Measurements from ENCODE around the gene RUNX2.

RUNX2 gene

GRCh38 chr6:45320349-45320748, 7.8 kb upstream of the RUNX2 start:
- Mint-ChIP-seq H3K9me3 (peaks cover 9% of the 10 kb centered on the region), H3K36me3 (ENCODE audit: low read depth) (peaks cover 10% of the 10 kb centered on the region), H3K27ac (no peak overlapping the region), H3K4me3 (no peak overlapping the region), H3K27me3 (no peaks in the 10 kb centered on the region), H3K4me1 (peaks cover 26% of the 10 kb centered on the region)
- ATAC-seq = no peak
- DNase-seq = no peak

- DNase-seq (no peak), ATAC-seq (no peak)
- Mint-ChIP-seq H3K4me1 (peaks cover 46% of the 10 kb centered on the region), H3K27ac (peak overlapping the region; percentile 5), H3K4me3 (peak overlapping the region; percentile 56), H3K9me3 (no peaks in the 10 kb centered on the region), H3K27me3 (no peaks in the 10 kb centered on the region), H3K36me3 (ENCODE audit: low read depth) (no peaks in the 10 kb centered on the region)
Measured at GRCh38 chr6:45323656-45324224, 4.4 kb upstream of the RUNX2 start.

DNA sequence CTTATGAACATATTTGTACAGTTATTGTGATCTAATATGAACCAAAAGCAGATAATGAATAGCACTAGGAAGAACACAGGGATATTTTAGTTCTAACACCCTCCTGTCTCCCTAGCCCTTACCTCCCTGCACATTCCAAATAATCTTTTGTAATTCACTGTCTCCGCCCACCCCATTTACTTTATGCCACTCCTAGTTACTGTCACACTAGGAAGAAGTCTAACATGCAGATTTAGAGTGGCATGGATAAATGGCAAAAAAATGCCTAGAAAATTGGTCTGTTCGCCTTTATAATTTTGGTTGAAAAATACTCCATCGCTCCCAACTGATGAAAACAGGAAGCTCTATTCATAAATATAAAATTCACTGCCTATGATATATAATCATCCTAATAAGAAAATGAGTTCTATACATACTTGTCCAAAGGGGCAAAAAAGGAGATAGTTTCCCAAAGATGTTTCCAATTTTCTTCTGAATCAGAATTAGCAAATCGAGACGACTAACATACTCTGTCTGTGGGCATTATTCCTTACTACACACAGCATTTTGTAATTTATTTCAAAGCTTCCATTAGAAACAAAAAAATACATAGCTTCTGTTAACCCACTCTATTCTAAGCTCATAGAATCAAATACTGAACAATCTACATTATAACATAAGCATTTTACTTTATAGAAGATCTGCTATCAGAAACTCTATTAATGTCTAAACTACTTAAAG, 1.3 kb upstream of the RUNX2 start:
- peaks cover 68% of the 10 kb centered on the region for H3K4me1 Mint-ChIP-seq
- DNase-seq (no peak), ATAC-seq (no peak)
- no peaks in the 10 kb centered on the region for H3K36me3 Mint-ChIP-seq (ENCODE audit: low read depth)
- H3K4me3 Mint-ChIP-seq = no peak overlapping the region
- H3K9me3 Mint-ChIP-seq = no peaks in the 10 kb centered on the region
- H3K27me3 Mint-ChIP-seq = no peaks in the 10 kb centered on the region
- H3K27ac Mint-ChIP-seq = peak overlapping the region; percentile 75

DNA sequence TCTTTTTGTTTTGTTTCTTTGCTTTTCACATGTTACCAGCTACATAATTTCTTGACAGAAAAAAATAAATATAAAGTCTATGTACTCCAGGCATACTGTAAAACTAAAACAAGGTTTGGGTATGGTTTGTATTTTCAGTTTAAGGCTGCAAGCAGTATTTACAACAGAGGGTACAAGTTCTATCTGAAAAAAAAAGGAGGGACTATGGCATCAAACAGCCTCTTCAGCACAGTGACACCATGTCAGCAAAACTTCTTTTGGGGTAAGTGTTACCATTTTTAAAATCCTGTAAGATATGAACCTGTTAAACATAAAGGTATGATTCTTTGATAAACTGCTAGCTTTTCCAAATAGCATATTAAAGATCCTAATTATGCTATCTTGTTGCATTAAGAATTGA, 393 bp downstream of the RUNX2 start:
- no peaks in the 10 kb centered on the region for H3K36me3 Mint-ChIP-seq (ENCODE audit: low read depth)
- H3K9me3 Mint-ChIP-seq = no peaks in the 10 kb centered on the region
- H3K4me3 Mint-ChIP-seq = peak overlapping the region; percentile 75
- peaks cover 58% of the 10 kb centered on the region for H3K4me1 Mint-ChIP-seq
- ATAC-seq = no peak
- H3K27me3 Mint-ChIP-seq = no peaks in the 10 kb centered on the region
- H3K27ac Mint-ChIP-seq = peak overlapping the region; percentile 75
- no peak for DNase-seq

DNA sequence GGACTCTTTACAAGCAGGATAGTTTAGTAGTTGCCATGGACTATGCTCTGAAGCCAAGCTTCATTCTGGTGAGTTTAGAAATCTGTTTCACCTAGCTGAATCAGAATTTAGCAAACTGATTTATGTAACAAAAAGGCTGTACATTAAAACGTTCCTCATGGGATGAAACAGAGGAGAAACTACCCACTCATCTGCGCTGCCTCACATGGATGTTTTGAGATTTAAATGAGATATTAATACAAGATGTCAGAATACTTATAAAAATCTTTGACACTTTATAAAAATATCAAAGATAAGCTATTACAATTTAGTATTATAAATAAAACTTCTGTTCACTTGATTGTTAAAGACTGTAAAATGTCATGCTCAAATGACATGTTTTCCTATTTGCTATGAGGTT, 16.8 kb downstream of the RUNX2 start:
- no peaks in the 10 kb centered on the region for H3K27me3 Mint-ChIP-seq
- no peak overlapping the region for H3K4me3 Mint-ChIP-seq
- H3K27ac Mint-ChIP-seq = no peak overlapping the region
- DNase-seq (no peak), ATAC-seq (no peak)
- no peaks in the 10 kb centered on the region for H3K9me3 Mint-ChIP-seq
- H3K4me1 Mint-ChIP-seq = peaks cover 2% of the 10 kb centered on the region
- H3K36me3 Mint-ChIP-seq (ENCODE audit: low read depth) = peaks cover 13% of the 10 kb centered on the region

- Mint-ChIP-seq H3K4me1 (peaks cover 21% of the 10 kb centered on the region), H3K27me3 (no peaks in the 10 kb centered on the region), H3K9me3 (no peaks in the 10 kb centered on the region), H3K27ac (no peak overlapping the region), H3K4me3 (no peak overlapping the region), H3K36me3 (ENCODE audit: low read depth) (peaks cover 13% of the 10 kb centered on the region)
- ATAC-seq (no peak), DNase-seq (no peak)
Measured at GRCh38 chr6:45350186-45350710, 22.1 kb downstream of the RUNX2 start.

- DNase-seq = no peak
- no peaks in the 10 kb centered on the region for H3K9me3 Mint-ChIP-seq
- H3K27me3 Mint-ChIP-seq = no peaks in the 10 kb centered on the region
- H3K36me3 Mint-ChIP-seq (ENCODE audit: low read depth) = peaks cover 11% of the 10 kb centered on the region
- ATAC-seq = no peak
- peaks cover 21% of the 10 kb centered on the region for H3K4me1 Mint-ChIP-seq
- no peak overlapping the region for H3K27ac Mint-ChIP-seq
- H3K4me3 Mint-ChIP-seq = no peak overlapping the region
Measured at GRCh38 chr6:45351076-45351475, 22.9 kb downstream of the RUNX2 start.

DNA sequence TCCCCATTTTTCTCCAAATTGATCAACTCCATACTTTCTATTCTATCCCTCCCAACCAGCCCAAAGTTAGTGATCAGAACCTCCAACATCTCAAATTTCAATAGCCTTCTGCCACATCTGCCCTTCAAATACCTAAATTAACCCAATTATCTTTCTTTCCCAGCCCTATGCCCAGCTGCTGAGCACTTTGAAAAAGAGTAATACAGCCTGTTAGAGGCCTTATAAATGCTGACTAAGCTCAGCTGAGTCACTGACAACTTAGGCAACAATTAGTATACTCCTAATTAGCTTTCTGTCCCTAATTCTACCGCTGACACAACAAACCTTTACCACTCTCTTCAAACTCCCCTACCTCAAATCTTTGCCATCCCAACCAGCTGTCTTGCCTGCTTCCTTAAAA, 23.5 kb downstream of the RUNX2 start:
- H3K4me1 Mint-ChIP-seq = peaks cover 21% of the 10 kb centered on the region
- no peak overlapping the region for H3K27ac Mint-ChIP-seq

GRCh38 chr6:45353654-45354053, 25.5 kb downstream of the RUNX2 start:
- no peak for ATAC-seq
- Mint-ChIP-seq H3K4me3 (no peak overlapping the region), H3K36me3 (ENCODE audit: low read depth) (peaks cover 16% of the 10 kb centered on the region), H3K9me3 (no peaks in the 10 kb centered on the region), H3K27ac (no peak overlapping the region), H3K4me1 (peaks cover 21% of the 10 kb centered on the region), H3K27me3 (no peaks in the 10 kb centered on the region)
- no peak for DNase-seq

More for the DNA sequence above, 23.5 kb downstream of the RUNX2 start:
- ATAC-seq (no peak), DNase-seq (no peak)
- no peaks in the 10 kb centered on the region for H3K27me3 Mint-ChIP-seq
- peaks cover 13% of the 10 kb centered on the region for H3K36me3 Mint-ChIP-seq (ENCODE audit: low read depth)
- H3K4me3 Mint-ChIP-seq = no peak overlapping the region
- no peaks in the 10 kb centered on the region for H3K9me3 Mint-ChIP-seq

DNA sequence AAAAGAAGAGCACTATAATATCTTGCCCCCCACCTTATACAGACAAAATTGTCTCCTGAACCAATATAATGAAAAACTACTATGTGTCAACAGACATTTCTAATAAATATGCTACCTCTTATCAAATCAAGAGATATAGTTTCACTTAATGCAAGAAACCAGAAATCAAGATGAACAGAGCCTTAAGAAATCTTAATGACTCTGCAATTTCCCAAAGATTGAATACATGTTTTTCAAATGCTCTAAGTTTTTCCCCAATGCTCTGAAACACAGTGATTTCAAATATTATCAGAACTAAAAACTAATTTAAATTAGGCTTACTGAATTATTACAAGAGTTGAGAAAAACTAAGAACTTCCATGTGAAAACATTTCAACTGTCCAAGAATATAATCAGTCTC, 36.3 kb downstream of the RUNX2 start:
- H3K9me3 Mint-ChIP-seq = no peaks in the 10 kb centered on the region
- no peaks in the 10 kb centered on the region for H3K27me3 Mint-ChIP-seq
- H3K36me3 Mint-ChIP-seq (ENCODE audit: low read depth) = peaks cover 7% of the 10 kb centered on the region
- ATAC-seq = no peak
- H3K4me1 Mint-ChIP-seq = peaks cover 6% of the 10 kb centered on the region
- no peak for DNase-seq
- no peak overlapping the region for H3K4me3 Mint-ChIP-seq
- H3K27ac Mint-ChIP-seq = no peak overlapping the region

GRCh38 chr6:45365036-45365435, 36.9 kb downstream of the RUNX2 start:
- Mint-ChIP-seq H3K4me3 (no peak overlapping the region), H3K9me3 (no peaks in the 10 kb centered on the region), H3K27me3 (no peaks in the 10 kb centered on the region), H3K27ac (no peak overlapping the region), H3K4me1 (peaks cover 8% of the 10 kb centered on the region), H3K36me3 (ENCODE audit: low read depth) (peaks cover 8% of the 10 kb centered on the region)
- ATAC-seq (no peak), DNase-seq (no peak)

DNA sequence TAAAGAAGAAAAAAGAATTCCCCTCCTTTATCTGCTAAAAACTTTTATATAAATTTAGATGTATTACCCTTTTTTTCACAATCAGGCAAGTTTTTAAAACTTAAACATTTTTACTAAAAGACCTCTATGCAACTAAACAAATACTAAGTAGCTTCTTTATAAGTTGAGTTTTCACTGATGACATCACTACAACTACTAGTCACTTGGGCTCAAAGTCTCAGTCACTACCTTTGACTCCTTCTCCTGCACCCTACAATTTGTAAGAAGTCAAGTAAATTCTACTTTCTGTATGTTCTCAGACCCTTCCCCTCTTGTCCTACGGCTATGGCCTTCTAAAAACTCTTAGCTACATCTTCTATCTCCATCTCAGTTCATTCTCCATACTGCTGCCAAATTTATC, 38.4 kb downstream of the RUNX2 start:
- H3K27me3 Mint-ChIP-seq = no peaks in the 10 kb centered on the region
- no peak overlapping the region for H3K27ac Mint-ChIP-seq
- no peak overlapping the region for H3K4me3 Mint-ChIP-seq
- DNase-seq (no peak), ATAC-seq (no peak)
- H3K9me3 Mint-ChIP-seq = no peaks in the 10 kb centered on the region
- H3K4me1 Mint-ChIP-seq = peaks cover 12% of the 10 kb centered on the region
- peaks cover 7% of the 10 kb centered on the region for H3K36me3 Mint-ChIP-seq (ENCODE audit: low read depth)

GRCh38 chr6:45367999-45368398, 39.9 kb downstream of the RUNX2 start:
- Mint-ChIP-seq H3K9me3 (no peaks in the 10 kb centered on the region), H3K36me3 (ENCODE audit: low read depth) (peaks cover 3% of the 10 kb centered on the region), H3K27me3 (no peaks in the 10 kb centered on the region), H3K27ac (no peak overlapping the region), H3K4me1 (peaks cover 23% of the 10 kb centered on the region), H3K4me3 (no peak overlapping the region)
- DNase-seq (no peak), ATAC-seq (no peak)

DNA sequence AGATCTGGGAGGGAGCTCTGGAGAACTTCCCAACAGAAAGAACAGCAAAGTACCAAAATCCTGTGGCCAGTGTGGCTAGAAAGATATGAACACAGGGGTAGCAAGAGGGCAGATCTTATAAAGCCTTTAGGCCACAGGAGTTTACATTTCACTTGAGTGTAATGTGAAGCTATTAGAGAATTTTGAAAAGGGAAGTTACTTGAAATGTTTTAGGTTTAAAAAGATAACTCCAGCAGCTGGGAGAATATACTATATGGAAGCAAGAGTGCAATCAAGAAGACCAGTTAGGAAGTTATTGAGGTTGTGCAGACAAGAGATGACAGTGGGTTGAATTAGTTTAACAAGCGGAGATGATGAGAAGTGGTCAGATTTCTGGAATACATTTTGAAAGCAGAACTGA, 41.7 kb downstream of the RUNX2 start:
- no peak overlapping the region for H3K4me3 Mint-ChIP-seq
- H3K4me1 Mint-ChIP-seq = peaks cover 27% of the 10 kb centered on the region
- no peak overlapping the region for H3K27ac Mint-ChIP-seq
- no peaks in the 10 kb centered on the region for H3K9me3 Mint-ChIP-seq
- peaks cover 7% of the 10 kb centered on the region for H3K36me3 Mint-ChIP-seq (ENCODE audit: low read depth)
- no peak for DNase-seq
- no peaks in the 10 kb centered on the region for H3K27me3 Mint-ChIP-seq
- no peak for ATAC-seq

DNA sequence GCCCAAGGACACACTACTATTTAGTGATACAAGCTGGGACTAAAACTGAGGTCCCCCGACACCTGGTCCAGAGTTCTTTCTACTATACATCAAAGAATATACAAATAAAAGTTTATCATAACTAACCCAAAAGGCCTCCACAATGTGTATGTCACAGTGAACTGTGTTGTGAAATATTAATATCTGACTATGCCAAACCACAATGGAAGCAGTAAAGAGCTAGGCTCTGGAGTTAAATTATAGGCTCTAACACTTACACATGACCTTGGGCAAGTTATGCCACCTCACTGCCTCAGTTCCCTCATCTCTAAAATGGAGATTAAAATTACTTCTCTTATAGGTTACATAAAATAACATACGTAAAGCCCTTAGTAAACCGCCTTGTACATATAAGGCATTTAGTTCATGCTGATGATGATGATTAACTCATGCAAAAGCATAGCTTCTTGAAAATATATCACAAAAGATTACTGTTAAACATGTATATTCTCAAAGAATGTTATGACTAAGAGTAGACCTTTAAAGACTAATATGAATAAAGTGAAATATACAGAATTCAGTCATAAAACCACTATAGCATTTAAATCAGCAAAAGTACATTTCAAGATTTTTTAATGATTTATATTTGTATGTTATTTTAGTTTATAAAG, 43.9 kb downstream of the RUNX2 start:
- Mint-ChIP-seq H3K9me3 (no peaks in the 10 kb centered on the region), H3K36me3 (ENCODE audit: low read depth) (peaks cover 5% of the 10 kb centered on the region), H3K27me3 (no peaks in the 10 kb centered on the region), H3K4me1 (peaks cover 37% of the 10 kb centered on the region), H3K27ac (peak overlapping the region; percentile 12), H3K4me3 (no peak overlapping the region)
- peak; percentile 65 for ATAC-seq
- no peak for DNase-seq

Data from activated naive CD8-positive, alpha-beta T cell treated with anti-CD3 and anti-CD28 coated beads, Interleukin-2, amount 50 U/mL, for 24 hours (primary cell).